Regular cardiac myocyte (primary cell): ENCODE results near the gene MPRIP. TPM values are rescaled to one million over a fixed set of nuclear protein-coding genes. Genes with fewer than 3 reads are reported as not detected.

Source experiments
- total RNA-seq: library from RNA; depleted of rRNA; stranded (reverse); fragments of >200 nt; gene quantifications from 2 replicates; pipeline ENCODE4 v1.2.3, GENCODE V29; 2014

Gene MPRIP, protein sequence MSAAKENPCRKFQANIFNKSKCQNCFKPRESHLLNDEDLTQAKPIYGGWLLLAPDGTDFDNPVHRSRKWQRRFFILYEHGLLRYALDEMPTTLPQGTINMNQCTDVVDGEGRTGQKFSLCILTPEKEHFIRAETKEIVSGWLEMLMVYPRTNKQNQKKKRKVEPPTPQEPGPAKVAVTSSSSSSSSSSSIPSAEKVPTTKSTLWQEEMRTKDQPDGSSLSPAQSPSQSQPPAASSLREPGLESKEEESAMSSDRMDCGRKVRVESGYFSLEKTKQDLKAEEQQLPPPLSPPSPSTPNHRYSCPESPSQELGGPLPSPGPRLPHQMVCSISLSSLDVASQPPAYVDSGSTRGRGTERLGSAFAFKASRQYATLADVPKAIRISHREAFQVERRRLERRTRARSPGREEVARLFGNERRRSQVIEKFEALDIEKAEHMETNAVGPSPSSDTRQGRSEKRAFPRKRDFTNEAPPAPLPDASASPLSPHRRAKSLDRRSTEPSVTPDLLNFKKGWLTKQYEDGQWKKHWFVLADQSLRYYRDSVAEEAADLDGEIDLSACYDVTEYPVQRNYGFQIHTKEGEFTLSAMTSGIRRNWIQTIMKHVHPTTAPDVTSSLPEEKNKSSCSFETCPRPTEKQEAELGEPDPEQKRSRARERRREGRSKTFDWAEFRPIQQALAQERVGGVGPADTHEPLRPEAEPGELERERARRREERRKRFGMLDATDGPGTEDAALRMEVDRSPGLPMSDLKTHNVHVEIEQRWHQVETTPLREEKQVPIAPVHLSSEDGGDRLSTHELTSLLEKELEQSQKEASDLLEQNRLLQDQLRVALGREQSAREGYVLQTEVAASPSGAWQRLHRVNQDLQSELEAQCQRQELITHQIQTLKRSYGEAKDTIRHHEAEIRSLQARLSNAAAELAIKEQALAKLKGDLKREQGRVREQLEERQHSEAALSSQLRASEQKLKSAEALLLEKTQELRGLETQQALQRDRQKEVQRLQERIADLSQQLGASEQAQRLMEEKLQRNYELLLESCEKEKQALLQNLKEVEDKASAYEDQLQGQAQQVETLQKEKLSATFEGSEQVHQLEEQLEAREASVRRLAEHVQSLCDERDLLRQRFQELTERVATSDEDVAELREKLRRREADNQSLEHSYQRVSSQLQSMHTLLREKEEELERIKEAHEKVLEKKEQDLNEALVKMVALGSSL (N-terminal part only)
- 139 and 208 TPM in 2 replicates for total RNA-seq

DNA sequence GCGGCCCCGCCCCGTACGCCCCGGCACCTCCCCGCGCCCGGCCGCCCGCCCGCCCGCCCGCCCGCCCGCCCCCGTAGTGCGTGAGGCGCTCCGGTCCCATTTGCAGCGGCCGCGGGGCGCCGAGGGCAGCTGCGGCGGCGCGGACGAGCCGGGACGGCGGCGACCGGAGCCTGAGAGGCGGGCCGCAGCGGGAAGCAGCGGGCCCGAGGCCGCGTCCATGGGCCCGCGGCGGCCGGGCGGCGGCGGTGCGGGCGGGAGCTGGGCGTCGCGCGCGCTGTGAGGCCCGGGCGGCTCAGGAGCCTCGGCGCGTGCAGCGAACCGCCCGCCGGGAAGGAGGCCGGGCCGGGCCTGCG lies at the start of gene MPRIP:
Gene MPRIP, plus strand, starts transcription at position 74 of the 353 bp plus-strand sequence. CDS start 392 bp downstream, outside the sequence.

GRCh38 chr17:17206124-17206912 lies 164.1 kb downstream of the MPRIP start, which contains the start of gene PLD6:
Gene PLD6, minus strand, starts transcription at chr17:17206333. Its CDS starts 47 bp downstream, at chr17:17206286.

GRCh38 chr17:17237026-17237799 lies 195.0 kb downstream of the MPRIP start, which contains the start of gene FLCN:
Gene FLCN, minus strand, starts transcription at chr17:17237168. Its CDS starts 9,031 bp downstream, at chr17:17228137.

Other genes starting within 250 kb of the MPRIP start
- gene TNFRSF13B, start 70.3 kb upstream of the MPRIP start, total RNA-seq, result not detected in 2 replicates
- gene PLD6, start 163.9 kb downstream of the MPRIP start, total RNA-seq, result 2.3 and 3.9 TPM in 2 replicates
- 30.7 and 62.3 TPM in 2 replicates for gene FLCN, start 194.7 kb downstream of the MPRIP start, total RNA-seq
- 67.1 and 144 TPM in 2 replicates for gene COPS3, start 238.8 kb downstream of the MPRIP start, total RNA-seq